Keratinocyte (primary cell): Measurements from ENCODE around the gene SYMPK.

Experiments used
- CTCF ChIP-seq, 3 experiments: IDR thresholded peaks in 1 of 3; conservative IDR thresholded peaks in 1 of 3; optimal IDR thresholded peaks in 1 of 3; 2 replicates in 2 of 3; 3 replicates in 1 of 3; pipeline versions ENCODE3 to v1.5.1; 2011; ENCODE audit warnings: low read length in 3 of 3, mild to moderate bottlenecking in 3 of 3, moderate library complexity in 2 of 3, control low read depth in 1 of 3, inconsistent platforms in 1 of 3; ENCODE audit not compliant: insufficient read depth in 2 of 3; ENCODE audit errors: extremely low read depth in 1 of 3
- EZH2 ChIP-seq: IDR thresholded peaks from one replicate; pipeline ENCODE4 v1.6.1; 2012; ENCODE audit warnings: inconsistent platforms, mild to moderate bottlenecking, low read length, moderate library complexity

DNA sequence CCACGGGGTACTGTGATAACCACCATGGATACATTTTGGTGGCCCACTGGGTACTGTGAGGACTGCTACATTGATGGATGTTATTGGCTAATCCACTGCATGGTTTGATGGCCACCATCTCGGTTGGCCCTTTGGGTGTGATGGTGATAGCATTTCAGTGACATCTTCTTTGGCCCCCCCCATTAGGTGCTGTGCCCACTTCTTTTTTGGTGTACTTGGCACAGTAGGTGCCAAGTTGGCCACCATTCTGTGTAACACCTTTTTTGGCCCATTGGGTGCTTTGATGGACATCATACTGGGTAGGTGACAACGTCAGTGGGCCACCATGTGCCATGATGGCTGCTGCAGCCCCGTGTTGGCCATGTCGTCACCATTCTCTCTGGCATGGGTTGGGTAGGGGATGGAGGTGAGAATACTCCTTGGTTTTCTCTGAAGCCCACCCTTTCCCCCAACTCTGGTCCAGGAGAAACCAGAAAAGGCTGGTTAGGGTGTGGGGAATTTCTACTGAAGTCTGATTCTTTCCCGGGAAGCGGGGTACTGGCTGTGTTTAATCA, 10.3 kb upstream of the SYMPK start:
- TF ChIP-seq CTCF (optimal IDR thresholded peaks at IDR 0.05 in 1 of 3, IDR thresholded peaks at IDR 0.05 in 1 of 3, conservative IDR thresholded peaks at IDR 0.05 in 1 of 3; ENCODE audit: extremely low read depth in 1 of 3, insufficient read depth in 2 of 3, low read length in 3 of 3) (no peak), EZH2 (no peak)
